WI38 (cell line): ENCODE data around the gene TECTA.

Source experiments
- H3K4me3 ChIP-seq: 2 replicates; pipeline ENCODE4 v1.5.1; 2011; ENCODE audit warnings: low read depth, mild to moderate bottlenecking, control low read depth, low read length
- CTCF ChIP-seq: IDR thresholded peaks from 2 replicates; pipeline ENCODE4 v1.5.1; 2012; ENCODE audit warnings: low read depth, mild to moderate bottlenecking, control low read depth, low read length

The TECTA gene, protein sequence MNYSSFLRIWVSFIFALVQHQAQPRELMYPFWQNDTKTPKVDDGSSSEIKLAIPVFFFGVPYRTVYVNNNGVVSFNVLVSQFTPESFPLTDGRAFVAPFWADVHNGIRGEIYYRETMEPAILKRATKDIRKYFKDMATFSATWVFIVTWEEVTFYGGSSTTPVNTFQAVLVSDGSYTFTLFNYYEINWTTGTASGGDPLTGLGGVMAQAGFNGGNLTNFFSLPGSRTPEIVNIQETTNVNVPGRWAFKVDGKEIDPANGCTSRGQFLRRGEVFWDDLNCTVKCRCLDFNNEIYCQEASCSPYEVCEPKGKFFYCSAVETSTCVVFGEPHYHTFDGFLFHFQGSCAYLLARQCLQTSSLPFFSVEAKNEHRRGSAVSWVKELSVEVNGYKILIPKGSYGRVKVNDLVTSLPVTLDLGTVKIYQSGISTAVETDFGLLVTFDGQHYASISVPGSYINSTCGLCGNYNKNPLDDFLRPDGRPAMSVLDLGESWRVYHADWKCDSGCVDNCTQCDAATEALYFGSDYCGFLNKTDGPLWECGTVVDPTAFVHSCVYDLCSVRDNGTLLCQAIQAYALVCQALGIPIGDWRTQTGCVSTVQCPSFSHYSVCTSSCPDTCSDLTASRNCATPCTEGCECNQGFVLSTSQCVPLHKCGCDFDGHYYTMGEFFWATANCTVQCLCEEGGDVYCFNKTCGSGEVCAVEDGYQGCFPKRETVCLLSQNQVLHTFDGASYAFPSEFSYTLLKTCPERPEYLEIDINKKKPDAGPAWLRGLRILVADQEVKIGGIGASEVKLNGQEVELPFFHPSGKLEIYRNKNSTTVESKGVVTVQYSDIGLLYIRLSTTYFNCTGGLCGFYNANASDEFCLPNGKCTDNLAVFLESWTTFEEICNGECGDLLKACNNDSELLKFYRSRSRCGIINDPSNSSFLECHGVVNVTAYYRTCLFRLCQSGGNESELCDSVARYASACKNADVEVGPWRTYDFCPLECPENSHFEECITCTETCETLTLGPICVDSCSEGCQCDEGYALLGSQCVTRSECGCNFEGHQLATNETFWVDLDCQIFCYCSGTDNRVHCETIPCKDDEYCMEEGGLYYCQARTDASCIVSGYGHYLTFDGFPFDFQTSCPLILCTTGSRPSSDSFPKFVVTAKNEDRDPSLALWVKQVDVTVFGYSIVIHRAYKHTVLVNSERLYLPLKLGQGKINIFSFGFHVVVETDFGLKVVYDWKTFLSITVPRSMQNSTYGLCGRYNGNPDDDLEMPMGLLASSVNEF (N-terminal part only)

DNA sequence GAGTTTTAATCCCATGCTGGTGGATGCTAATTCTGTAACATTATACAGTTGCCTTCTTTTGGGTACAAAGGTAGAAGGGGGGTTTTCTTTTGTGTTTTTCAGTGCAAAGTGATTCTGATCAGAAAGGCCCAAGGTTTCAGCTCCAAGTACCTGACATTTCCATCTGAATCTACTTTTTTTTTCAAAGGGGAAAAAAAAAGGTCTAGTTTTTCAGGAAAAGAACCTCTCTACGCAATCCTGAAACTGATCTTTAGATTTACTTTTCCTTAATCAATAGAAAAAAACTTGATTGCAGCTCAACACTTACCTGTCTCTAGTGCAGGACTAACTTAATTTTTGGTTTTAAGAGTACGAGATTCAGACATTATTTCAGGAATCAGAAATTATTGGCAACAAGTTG lies at the start of gene TECTA:
TECTA (plus strand) TSS at position 301 of the 400 bp plus-strand sequence. CDS start 1,423 bp downstream, outside the sequence.
- no peak for TF ChIP-seq CTCF
- no peak within 1 kb of the TSS for H3K4me3 ChIP-seq

GRCh38 chr11:121053244-121053643 lies 47.8 kb upstream of the TECTA start:
- TF ChIP-seq CTCF = no peak
- H3K4me3 ChIP-seq = no peak overlapping the region

DNA sequence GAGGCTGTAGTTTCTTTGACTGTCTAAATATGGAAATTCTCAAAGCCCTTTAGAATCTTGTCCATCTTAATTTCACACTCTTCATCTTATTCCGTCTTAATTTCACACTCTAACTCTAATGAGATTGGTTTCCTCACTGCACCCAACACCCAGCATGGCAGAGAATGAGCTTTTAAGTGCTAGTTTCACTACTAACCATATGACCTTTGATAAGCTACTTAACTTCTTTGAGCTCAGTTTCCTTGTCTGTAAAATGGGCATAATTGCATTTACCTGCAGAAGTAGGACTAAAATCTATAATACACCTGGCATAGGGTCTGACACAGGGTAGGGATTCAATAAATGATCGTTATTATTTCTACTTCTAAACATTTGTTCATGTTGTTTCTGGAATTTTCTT lies 46.8 kb upstream of the TECTA start:
- H3K4me3 ChIP-seq = no peak overlapping the region
- TF ChIP-seq CTCF = no peak

- TF ChIP-seq CTCF = no peak
- H3K4me3 ChIP-seq = no peak overlapping the region
Observed at GRCh38 chr11:121055076-121055475, 46.0 kb upstream of the TECTA start.

- H3K4me3 ChIP-seq = no peak overlapping the region
- TF ChIP-seq CTCF = no peak
Observed at GRCh38 chr11:121057922-121058321, 43.1 kb upstream of the TECTA start.

DNA sequence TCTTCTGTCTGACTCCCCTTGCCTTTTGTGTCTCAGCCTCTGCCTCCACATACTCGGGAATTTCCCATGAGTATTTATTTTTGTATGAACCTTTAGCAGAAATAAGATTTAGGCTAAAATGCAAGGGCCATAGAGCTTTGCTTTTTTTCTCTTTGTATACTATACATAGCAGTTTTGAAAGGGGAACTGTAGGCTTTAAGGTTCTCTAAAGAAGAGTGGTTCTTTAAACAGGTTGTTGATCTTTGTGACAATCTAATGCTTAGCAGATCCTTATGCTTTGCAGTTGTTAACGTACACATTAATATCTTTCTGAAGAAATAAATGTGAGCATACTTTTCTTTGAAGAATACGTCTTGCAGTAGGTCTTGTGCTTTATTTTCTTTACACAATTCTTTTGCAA lies 42.1 kb upstream of the TECTA start:
- no peak for TF ChIP-seq CTCF
- no peak overlapping the region for H3K4me3 ChIP-seq
